Inferior parietal cortex (tissue), 1 donor: ENCODE measurements around the gene SPTBN2.

Source experiments
- DNase-seq: peaks from one replicate; pipeline ENCODE4 v3.0.0-alpha.2; 2016; ENCODE audit errors: extremely low spot score

The SPTBN2 gene

DNA sequence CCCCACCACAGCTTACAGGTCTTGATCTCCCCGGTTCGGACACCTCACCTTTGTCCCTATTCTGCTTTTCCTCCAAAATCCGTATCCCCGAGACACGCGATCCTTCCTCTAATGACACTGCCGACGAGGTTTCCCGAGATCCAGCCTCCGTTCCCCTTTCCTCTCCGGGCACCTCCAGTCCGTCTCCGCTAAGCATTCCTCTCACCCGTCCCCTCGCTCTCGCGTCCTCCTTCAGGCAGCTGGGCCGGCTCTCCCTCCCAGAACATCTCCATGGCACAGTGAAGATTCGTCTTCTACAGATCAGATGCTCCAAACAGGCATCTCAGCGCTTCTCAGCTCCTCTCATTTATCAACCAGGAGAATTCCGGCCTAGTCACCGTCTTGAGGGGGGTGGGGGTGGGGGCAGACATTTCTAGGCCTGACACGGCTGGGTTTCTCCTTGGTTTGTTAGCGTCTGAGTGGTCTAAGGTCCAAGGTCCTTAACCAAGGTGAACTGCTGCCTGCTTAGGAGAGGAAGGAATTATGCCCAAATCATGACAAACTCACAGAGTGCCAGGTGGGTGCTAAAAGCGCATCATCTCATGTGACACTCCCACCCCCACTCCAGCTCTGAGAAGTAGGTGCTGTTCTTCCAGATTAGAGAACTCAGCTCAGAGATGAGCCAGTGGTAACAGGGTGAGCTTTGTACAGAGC lies at the start of gene SPTBN2:
Gene SPTBN2, minus strand, starts transcription at position 524 of the 693 bp plus-strand sequence. CDS start 7,976 bp downstream, outside the sequence.
- peak; percentile 51 for DNase-seq

DNA sequence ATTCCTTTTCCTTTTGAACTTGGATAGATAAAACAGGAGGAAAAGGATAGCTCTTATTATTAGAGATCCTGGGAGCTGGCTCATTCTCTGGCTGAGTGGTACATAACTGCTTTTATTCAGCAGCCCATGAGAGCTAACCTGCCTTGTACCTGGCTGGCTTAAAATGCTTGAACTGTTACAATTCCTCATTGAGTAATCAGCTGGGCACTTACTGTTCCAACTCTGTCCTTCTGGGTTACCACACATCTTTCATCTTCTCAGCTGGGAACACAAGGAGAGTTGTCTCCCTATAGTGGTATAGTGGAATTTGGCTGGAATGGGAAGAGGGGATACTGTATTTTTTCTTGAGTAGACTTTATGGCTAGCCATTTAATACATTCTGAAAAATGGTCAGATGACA lies 39.8 kb upstream of the SPTBN2 start:
- no peak for DNase-seq

GRCh38 chr11:66768088-66768521 lies 39.1 kb upstream of the SPTBN2 start:
- DNase-seq = no peak

DNA sequence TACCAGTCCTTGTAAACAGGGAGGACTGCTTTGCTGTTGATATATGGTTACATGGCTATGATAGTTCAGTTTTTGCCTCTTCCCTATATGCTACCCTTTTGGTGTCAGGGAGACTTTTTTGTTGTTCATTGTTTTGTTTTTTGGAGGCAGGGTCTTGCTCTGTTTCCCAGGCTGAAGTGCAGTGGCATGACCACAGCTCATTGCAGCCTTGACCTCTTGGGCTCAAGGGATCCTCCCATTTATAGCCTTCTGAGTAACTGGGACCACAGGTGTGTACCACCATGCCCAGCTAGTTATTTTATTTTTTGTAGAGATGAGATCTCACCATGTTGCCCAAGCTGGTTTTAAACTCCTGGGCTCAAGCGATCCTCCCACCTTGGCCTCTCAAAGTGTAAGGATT lies 38.6 kb upstream of the SPTBN2 start:
- DNase-seq = no peak

DNA sequence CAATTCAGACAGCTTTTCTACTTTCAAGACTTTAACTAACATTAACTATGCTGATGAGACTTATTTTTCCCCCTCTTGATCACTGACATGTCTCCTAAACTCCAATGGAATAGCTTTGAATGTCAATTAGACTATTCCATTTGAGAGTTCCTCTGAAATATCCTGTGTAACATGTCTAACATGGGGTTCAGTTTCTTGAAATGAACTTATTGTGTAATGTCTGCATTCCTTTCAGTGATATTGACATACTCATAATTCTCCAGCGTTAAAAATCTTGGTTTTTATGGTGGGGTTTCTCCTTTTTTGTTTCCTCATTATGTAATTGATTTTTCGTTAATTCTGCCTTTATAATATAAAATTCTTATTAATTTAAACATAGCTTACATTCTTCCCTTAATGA lies 37.7 kb upstream of the SPTBN2 start:
- DNase-seq = no peak

DNA sequence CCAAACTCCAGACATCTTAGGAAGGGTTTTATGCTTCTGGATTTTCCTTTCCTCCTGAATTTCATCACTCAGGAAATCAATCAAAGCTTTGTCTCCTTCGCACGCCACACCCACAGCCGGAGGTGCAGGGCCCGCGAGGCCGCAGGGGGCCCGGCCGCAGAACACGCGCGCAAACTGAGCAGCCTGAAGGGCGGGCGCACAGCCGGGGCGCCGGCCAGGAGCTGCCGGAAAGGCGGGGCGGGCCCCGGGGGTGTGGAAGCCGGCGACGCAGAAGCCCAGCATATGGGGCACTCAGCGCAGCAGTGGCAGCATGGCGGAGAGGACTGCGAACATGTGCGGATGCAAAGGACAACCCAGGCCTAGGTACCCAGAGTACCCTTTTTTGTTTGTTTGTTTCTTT lies 33.1 kb upstream of the SPTBN2 start:
- no peak for DNase-seq

- no peak for DNase-seq
Measured at GRCh38 chr11:66752148-66752547, 23.1 kb upstream of the SPTBN2 start.

GRCh38 chr11:66749091-66749490 lies 20.1 kb upstream of the SPTBN2 start:
- no peak for DNase-seq

- no peak for DNase-seq
Measured at GRCh38 chr11:66747480-66747879, 18.5 kb upstream of the SPTBN2 start.

- no peak for DNase-seq
Measured at GRCh38 chr11:66745356-66746235, 16.6 kb upstream of the SPTBN2 start.

- peak; percentile 61 for DNase-seq
Measured at GRCh38 chr11:66744485-66745355, 15.7 kb upstream of the SPTBN2 start.

- DNase-seq = no peak
Measured at GRCh38 chr11:66743271-66743968, 14.4 kb upstream of the SPTBN2 start.

GRCh38 chr11:66741153-66741552 lies 12.1 kb upstream of the SPTBN2 start:
- DNase-seq = no peak

DNA sequence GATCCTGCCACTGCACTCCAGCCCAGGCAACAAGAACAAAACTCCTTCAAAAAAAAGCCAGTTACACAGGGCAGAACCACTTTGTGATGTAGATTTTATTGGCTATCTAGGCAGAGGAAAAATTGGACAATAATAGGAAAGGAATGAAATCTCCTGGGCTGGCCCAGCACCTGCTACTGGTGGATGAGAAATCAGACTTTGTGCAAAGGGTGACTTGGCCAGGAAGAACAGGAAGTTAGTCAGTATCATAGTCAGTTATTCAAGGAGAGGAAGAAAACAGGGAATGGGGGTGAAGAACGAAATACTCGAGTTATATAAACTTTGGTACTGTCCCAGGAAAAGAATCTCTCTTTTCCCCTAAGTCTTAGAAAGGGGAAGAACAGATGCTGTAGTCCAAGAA lies 11.0 kb upstream of the SPTBN2 start:
- DNase-seq = no peak

- DNase-seq = no peak
Measured at GRCh38 chr11:66734215-66734614, 5.2 kb upstream of the SPTBN2 start.

DNA sequence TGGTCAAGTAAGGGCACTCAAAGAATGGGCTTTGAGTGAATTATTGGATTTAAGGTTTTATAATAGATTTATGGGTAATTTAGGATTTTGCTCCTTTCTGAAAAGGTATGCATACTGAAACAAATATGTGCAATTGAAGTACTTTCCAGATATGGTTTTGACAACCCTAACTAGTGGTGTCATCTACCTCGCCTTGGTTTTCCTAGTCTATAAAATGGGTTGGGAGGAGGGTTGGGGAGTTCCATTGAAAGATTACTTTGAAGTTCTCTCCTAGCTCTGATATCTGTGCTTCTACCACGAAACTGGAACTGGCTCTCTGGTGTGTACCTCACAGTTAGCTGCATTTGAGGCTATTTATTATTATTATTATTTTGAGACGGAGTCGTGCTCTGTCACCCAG lies 431 bp upstream of the SPTBN2 start:
- no peak for DNase-seq

DNA sequence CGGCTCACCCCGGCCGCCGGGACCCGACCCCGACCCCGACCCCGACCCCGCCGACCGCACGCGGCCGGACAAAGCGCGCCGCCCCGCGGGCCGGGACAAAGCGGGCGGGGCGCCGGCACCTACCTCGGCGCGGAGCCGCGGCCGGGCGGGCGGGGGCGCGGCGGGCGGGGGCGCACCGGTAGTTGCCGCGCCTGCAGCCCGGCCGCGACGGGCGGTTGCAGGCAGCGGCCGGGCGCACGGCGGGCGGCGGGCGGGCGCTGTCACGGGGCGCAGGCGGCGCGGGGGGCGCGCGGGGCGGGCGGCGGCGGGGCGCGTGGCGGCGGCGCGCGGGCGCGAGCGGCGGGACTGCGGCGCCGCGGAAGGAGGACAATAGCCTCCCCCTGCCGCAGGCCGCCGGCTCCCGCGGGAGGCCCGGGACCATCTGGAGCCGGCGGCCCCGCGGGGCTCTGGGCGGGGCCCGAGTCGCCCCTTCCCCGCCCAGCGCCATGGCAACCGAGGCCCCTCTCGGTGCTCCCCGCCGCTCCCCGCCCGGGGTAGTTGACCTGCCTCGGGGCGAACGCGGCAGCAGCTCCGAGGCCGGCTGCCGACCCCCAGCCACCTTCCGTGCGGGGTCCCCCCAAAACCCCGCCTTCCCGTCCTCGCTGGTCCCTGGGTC lies 851 bp downstream of the SPTBN2 start:
- DNase-seq = no peak

DNA sequence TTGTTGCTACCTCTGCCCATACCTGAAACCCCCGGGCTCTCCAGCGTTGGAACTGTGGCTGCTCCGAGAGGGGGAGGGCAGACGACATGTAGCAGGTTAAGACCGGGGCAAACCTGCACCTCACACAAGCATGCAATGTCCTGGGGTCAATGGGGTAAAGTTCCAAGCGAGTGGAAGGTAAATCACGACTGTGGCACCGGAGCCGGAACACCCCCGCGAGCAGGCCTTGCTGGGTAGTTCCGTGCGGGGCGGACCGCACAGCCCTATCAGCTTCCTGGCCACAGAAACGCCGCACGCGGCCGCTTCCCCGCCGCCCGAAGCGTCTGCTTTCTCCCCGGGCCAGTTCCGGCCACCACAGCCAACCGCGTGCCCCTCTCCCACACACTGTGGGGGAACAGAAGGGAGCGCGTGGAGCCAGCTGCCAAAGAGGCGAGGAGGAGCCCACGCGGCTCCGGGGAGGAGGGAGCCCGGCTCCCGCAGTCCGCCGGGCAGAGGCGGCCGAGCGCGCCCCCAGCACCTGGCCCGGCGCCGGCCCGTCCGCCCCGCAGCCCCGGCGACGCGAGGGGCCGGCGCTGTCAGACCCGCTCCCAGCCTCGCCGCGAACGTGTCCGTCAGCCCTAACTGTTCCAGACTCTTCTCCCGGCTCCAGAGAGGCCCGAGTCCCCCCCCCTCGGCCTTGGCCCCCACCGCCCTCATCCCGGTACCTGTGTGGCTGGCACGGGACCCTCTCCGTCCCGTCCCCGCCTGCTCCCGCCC lies 1.6 kb downstream of the SPTBN2 start:
- no peak for DNase-seq

- DNase-seq = no peak
Measured at GRCh38 chr11:66725647-66726046, 3.4 kb downstream of the SPTBN2 start.

DNA sequence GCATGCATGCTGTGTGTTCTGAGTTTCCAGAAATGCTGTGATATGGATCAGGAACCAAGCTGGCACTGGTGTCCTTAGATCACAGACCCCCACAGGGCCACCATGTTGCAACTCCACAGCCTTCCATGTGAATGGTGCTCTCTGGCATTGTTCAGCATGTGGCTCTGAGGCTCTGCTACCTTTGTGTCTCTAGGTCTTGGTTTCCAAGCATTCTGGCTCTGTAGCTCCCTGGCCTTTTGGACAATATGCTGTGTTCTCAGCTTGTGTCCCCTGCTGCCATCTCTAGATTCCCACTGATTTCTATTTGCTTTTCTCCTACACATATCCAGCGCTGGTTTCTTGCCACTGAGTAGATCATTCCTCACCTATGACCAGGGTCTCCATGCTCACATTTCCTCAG lies 3.9 kb downstream of the SPTBN2 start:
- no peak for DNase-seq
